Right cardiac atrium (tissue), 5 donors: ENCODE data around the gene RFX7. TPM values are rescaled to one million over a fixed set of nuclear protein-coding genes. Genes with fewer than 3 reads are reported as not detected.
"Not testable (repeated sequence)": the region's sequence is repeated elsewhere in the genome, so short reads cannot be mapped to it uniquely, and the experiment has no call there.

Experiments used
- ATAC-seq, 2 donors: fragments of 200-7000 bp; cut with Tn5 transposase; one replicate each; pipeline versions ENCODE4 v1.8.0 to v1.9.1; 2020; ENCODE audit warnings: moderate library complexity in 2 of 2, mild to moderate bottlenecking in 1 of 2
- DNase-seq, 3 donors: peaks; one replicate each; pipeline ENCODE4 v3.0.0-alpha.2; 2020
- H3K27ac ChIP-seq: one replicate; pipeline ENCODE4 v1.5.1; 2013; ENCODE audit warnings: mild to moderate bottlenecking, low read length, control low read depth, moderate library complexity
- H3K27me3 ChIP-seq: one replicate; pipeline ENCODE4 v1.6.1; 2013; ENCODE audit not compliant: control insufficient read depth, insufficient read depth
- H3K4me1 ChIP-seq: one replicate; pipeline ENCODE4 v1.6.1; 2013; ENCODE audit warnings: low read length; ENCODE audit not compliant: control insufficient read depth, insufficient read depth
- H3K4me3 ChIP-seq: one replicate; pipeline ENCODE4 v1.5.1; 2013; ENCODE audit warnings: low read length, control low read depth
- H3K9me3 ChIP-seq: one replicate; pipeline ENCODE4 v1.6.1; 2013; ENCODE audit warnings: low read length; ENCODE audit not compliant: control insufficient read depth
- WGBS: extraction: QIAGEN DNeasy Blood & Tissue Kit; methylation state at CpG from one replicate; pipeline ENCODE4 v1.1.7; 2013; 5-methylcytosine and 5-hydroxymethylcytosine counted together
- intact Hi-C, 4 donors: fragments of 100-400 bp; cut with DNase I; formaldehyde crosslinking; loops; one replicate each; pipeline versions ENCODE4 v1.11.0 to v1.14.0; 2022 to 2023
- long read RNA-seq, 4 donors: library from polyadenylated mRNA; unstranded; transcript quantifications; one replicate each; pipeline ENCODE4 v2.0.0, GENCODE V29; 2020 to 2021
- polyA plus RNA-seq: library from polyadenylated mRNA; stranded (reverse); fragments of 200-250 nt; gene quantifications from one replicate; pipeline ENCODE4 v1.2.3, GENCODE V29; 2013
- total RNA-seq, 4 donors: library from RNA; stranded (reverse); fragmentation: NEBNext Ultra II Directional; extraction: Animal tissue kit (Norgen Biotek cat#: 25700); gene quantifications; one replicate each; pipeline ENCODE4 v1.2.1, GENCODE V29; 2021
- donor health status: healthy with polysubstance abuse.
- donor health status: DM: no; HTN: yes; CAD: no.
- donor health status: DM: no; HTN: no; CAD: no.
- donor health status: DM: no; HTN: yes; CAD: no; lungs with severe emphysema.
- donor health status: DM: yes; HTN: yes; CAD: no.

RFX7 gene
- total RNA-seq (10 to 100 TPM in 1 of 4 donors, 1 to 10 TPM in 3; 7.1 to 10.1 (median 8.7) TPM), polyA plus RNA-seq (1.1 TPM)
- long read RNA-seq, donor 1, partial matches to known transcripts = 0 of 2 reads
- long read RNA-seq, donor 1, other reads (novel, unspliced or antisense) = 2 of 2 reads
- long read RNA-seq, donor 2 = 0 reads
- long read RNA-seq, donor 3, partial matches to known transcripts = 0 of 2 reads
- long read RNA-seq, donor 3, other reads (novel, unspliced or antisense) = 2 of 2 reads
- long read RNA-seq, donor 4, partial matches to known transcripts = 2 of 2 reads
- long read RNA-seq, donor 4, other reads (novel, unspliced or antisense) = 0 of 2 reads

DNA sequence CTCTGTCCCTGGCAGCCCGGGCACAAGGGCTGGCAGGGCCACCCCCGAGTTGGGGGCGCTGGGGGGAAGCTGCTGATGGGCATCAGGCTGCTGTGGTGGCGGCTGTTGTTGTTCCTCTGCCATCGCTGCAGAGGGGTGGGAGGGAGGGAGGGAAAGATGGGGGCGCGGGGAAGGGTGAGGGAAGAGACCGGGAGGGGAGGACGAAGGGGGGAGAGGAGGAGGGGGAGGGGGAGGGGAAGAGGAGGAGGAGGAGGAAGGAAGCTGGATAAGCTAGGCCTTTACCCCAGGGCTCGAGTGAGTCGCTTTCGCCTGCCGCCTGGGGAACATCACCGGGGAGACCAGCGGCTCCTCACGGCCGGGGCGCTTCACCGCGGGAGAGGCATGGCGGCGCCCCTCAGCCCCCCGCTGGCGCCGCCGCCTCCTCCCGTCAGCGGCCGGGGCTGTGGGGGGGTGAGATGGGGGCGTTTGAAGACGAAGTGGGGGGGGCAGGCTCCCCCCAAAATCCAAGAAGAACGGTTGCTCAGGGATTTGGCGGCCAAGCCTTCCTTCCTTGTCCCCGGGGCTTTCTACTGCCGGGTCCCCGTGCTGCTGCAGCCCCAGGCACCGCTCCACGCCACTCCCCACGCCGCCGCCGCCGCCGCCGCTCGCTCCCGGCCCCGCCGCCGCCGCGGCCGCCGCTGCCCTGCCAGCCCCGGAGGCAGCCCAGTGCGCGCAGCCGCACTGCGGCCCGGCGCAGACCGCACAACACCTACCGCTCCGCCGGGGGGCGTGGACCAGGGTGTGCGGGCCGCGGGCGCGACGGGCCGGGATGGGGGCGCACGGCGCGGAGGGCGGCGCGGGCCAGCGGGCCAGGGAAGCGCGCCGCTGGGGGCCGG is at the start of gene RFX7:
TSS of gene RFX7 (minus strand) at position 717 of the 875 bp plus-strand sequence. CDS start at position 123, 594 bp downstream.
- Histone ChIP-seq H3K4me3 (peak within 1 kb of the TSS; percentile 99), H3K27ac (peak within 1 kb of the TSS; percentile 89), H3K27me3 (no peaks in the 10 kb centered on the region), H3K4me1 (no peaks in the 10 kb centered on the region), H3K9me3 (no peaks in the 10 kb centered on the region)
- intact Hi-C loops = no loop called here
- DNase-seq (peak; percentile 80 to 93 (median 91)), ATAC-seq (peak; percentile 88 to 91)
- under 1% methylated on average over 85 of the region's 85 CpGs for WGBS

DNA sequence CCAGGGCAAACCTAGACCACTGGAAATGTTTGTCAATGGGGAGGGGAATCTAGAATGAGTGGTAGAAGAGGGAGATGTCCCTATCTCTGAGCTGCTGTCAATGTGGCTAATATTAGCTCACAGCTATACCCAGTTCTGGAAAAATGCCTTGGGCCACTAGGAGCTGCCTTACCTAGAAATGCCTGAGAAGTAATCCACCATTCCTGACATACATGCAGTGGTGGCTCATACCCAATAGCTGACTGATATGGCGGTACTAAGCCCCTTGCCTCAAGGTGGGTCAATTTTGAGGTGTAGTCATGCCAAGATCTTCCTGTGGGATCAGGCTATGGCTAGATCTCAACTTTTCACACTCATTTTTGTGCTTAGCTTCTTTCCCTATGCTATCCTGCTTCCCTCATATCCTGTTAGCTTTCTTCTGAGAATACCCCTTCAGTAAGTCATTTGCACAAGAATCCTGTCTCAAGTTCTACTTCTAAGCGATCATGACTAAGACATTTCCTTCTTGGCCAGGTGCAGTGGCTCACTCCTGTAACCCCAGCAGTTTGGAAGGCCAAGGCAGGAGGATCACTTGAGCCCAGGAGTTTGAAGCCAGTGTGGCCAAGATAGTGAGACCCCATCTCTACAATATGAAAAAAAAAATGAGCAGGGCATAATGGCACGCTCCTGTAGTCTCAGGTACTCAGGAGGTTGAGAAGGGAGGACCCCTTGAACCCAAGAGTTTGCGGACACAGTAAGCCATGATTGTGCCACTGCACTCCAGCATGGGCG is 49.1 kb upstream of the RFX7 start:
- no peak overlapping the region for H3K27ac ChIP-seq
- no peak for ATAC-seq
- H3K9me3 ChIP-seq = no peaks in the 10 kb centered on the region
- no peak for DNase-seq
- no peaks in the 10 kb centered on the region for H3K27me3 ChIP-seq
- H3K4me3 ChIP-seq = no peak overlapping the region
- intact Hi-C loops = no loop called here
- 95% methylated on average over 5 of the region's 5 CpGs for WGBS
- H3K4me1 ChIP-seq = no peaks in the 10 kb centered on the region

DNA sequence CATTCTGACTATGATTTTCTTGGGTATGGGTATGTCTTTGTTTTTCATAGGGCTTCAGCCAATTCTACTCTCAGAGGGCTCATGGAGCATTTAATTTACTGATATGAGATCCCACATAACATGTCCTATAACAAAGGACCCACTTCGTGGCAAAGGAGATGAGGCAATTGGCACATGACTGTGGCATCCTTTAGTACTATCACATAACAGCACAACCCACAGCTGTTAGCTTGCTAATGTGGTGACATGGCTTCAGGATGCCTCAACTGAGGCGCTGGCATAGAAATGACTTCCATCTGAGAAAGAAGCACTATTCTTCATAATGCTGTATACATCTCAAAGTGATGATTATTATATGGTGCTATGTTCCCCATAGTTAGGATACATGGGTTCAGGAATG is 48.1 kb upstream of the RFX7 start:
- no peaks in the 10 kb centered on the region for H3K27me3 ChIP-seq
- DNase-seq (no peak), ATAC-seq (no peak)
- H3K27ac ChIP-seq = no peak overlapping the region
- no peaks in the 10 kb centered on the region for H3K9me3 ChIP-seq
- intact Hi-C loops = no loop called here
- H3K4me3 ChIP-seq = no peak overlapping the region
- H3K4me1 ChIP-seq = no peaks in the 10 kb centered on the region
- WGBS = 89% methylated on average over 2 of the region's 2 CpGs

DNA sequence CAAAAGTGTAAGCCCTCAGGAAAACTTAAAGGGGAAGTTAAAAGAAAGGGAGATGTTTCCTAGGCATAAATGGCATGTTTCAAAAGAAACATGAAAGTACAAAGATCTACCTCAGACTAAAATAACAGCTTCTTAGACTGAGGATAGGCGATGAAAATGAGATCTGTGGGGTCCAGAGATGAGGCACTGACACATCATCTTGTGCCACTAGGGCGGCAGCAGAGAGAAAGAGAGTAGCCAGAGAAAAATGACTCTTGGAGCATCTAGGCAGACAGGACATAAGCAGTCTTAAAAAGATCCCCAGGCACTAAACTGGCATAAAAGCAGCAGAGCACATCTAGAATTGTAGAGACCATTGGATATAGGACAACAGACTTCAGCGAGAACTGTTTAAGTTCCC is 42.5 kb upstream of the RFX7 start:
- WGBS = 77% methylated on average over 3 of the region's 3 CpGs
- intact Hi-C loops = no loop called here
- ATAC-seq (no peak), DNase-seq (no peak)
- Histone ChIP-seq H3K4me1 (no peaks in the 10 kb centered on the region), H3K4me3 (no peak overlapping the region), H3K27me3 (no peaks in the 10 kb centered on the region), H3K27ac (no peak overlapping the region), H3K9me3 (no peaks in the 10 kb centered on the region)

DNA sequence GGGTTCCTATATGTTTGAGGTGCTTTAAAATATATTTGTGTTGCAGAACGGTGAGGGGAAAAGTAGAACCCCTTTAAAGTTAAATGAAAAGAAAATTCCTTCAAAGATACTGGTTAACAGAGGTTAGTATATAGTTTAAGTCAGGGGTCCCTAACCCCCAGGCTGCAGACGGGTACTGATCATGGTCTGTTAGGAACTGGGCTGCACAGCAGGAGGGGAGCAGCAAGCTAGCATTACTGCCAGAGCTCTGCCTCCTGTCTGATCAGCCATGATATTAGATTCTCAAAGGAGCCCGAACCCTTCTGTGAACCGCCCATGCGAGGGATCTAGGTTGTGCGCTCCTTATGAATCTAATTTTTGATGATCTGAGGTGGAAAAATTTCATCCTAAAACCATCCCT is 37.5 kb upstream of the RFX7 start:
- intact Hi-C loops = no loop called here
- no peak for DNase-seq
- no peak overlapping the region for H3K27ac ChIP-seq
- WGBS = 71% methylated on average over 6 of the region's 6 CpGs
- ATAC-seq = no peak
- H3K27me3 ChIP-seq = no peaks in the 10 kb centered on the region
- H3K9me3 ChIP-seq = no peaks in the 10 kb centered on the region
- no peak overlapping the region for H3K4me3 ChIP-seq
- H3K4me1 ChIP-seq = no peaks in the 10 kb centered on the region

DNA sequence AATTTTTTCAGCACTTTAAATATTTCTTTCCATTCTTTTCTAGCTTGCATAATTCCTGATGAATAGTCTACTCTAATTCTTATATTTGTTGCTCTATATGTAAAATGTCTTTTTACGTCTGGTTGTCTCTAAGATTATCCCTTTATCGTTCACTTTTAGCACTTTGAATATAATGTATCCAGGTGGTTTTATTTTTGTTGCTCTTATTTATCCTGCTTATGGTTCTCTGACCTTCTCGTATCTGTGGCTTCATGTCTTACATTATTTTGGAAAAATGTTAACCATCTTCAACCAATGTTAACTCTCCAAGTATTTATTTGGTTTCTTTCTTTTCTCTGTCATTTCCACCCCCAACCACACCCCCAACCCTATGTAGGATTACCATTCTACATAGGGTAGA is 30.0 kb upstream of the RFX7 start:
- ATAC-seq = no peak
- Histone ChIP-seq H3K4me1 (no peaks in the 10 kb centered on the region), H3K27me3 (no peaks in the 10 kb centered on the region), H3K9me3 (no peaks in the 10 kb centered on the region), H3K27ac (no peak overlapping the region), H3K4me3 (no peak overlapping the region)
- intact Hi-C loops = no loop called here
- WGBS = 90% methylated on average over 3 of the region's 3 CpGs
- DNase-seq = no peak

DNA sequence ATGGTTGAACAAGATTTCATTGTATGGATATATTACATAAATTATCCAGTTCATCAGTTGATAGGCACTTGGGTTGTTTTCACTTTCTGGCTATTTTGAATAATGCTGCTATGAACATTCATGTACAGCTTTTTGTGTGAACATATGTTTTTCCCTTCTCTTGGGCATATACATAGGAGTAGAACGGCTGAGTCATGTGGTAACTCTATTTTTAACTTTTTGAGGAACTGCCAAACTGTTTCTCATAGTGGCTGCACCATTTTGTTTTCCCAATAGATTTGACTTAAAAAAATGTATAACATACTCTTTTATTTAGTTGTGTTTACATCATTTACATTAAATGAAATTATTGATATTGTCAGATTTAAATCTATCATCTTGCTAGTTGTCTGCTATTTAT is 28.8 kb upstream of the RFX7 start:
- no peaks in the 10 kb centered on the region for H3K9me3 ChIP-seq
- no peaks in the 10 kb centered on the region for H3K27me3 ChIP-seq
- 27% methylated on average over 1 of the region's 1 CpG for WGBS
- no peak overlapping the region for H3K27ac ChIP-seq
- ATAC-seq (no peak), DNase-seq (no peak)
- H3K4me1 ChIP-seq = no peaks in the 10 kb centered on the region
- intact Hi-C loops = no loop called here
- no peak overlapping the region for H3K4me3 ChIP-seq

DNA sequence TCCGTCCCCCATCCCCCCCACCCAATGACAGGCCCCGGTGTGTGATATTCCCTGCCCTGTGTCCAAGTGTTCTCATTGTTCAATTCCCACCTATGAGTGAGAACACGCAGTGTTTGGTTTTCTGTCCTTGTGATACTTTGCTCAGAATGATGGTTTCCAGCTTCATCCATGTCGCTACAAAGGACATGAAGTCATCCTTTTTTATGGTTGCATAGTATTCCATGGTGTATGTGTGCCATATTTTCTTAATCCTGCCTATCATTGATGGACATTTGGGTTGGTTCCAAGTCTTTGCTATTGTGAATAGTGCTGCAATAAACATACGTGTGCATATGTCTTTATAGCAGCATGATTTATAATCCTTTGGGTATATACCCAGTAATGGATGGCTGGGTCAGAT is 22.8 kb upstream of the RFX7 start:
- DNase-seq, H3K4me1 ChIP-seq, ATAC-seq, intact Hi-C loops, H3K9me3 ChIP-seq, H3K27ac ChIP-seq, H3K4me3 ChIP-seq, H3K27me3 ChIP-seq: not testable (repeated sequence)
- WGBS = 90% methylated on average over 5 of the region's 5 CpGs

DNA sequence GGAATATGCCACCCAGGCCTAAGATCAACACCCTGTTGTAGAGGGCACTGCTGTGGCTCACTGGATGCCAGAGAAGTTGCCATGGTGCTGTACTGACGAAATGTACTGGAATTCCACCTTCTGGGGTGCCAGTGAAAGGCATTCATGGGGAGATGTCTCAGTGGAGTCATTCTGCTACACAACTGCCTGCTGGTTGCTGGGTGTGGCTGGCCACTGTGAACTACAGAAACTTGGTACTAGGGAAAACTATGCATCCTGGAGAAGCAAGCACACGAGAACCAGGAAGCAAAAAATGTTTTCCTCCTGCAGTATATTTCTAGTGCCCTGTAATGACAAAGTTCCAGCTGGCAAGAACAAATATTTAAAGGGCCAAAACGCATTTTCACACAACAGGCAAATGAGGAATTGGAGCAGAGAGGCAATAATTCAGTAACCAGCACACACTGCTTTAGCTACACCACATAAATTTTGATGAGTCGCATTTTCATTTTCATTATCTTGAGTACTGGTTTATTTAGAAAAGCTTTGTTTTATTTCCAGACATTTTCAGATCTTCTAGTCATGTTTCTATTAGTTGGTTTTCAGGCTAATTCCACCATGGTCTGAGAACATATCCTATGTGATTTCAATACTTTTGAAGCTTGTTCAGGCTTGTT is 18.3 kb upstream of the RFX7 start:
- WGBS = 65% methylated on average over 4 of the region's 4 CpGs
- intact Hi-C loops = no loop called here
- Histone ChIP-seq H3K27me3 (no peaks in the 10 kb centered on the region), H3K9me3 (no peaks in the 10 kb centered on the region), H3K4me1 (no peaks in the 10 kb centered on the region), H3K4me3 (no peak overlapping the region), H3K27ac (no peak overlapping the region)
- ATAC-seq = no peak
- DNase-seq = no peak

DNA sequence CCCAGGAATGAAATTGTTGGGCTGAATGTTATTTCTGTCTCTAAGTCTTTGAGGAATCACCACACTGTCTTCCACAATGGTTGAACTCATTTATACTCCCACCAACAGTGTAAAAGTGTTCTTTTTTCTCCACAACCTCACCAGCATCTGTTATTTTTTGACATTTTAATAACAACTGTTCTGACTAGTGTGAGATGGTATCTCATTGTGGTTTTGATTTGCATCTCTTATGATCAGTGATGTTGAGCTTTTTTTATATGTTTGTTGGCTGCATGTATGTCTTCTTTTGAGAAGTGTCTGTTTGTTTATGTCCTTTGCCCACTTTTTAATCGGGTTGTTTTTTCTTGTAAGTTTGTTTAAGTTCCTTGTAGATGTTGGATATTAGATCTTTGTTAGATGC is 13.6 kb upstream of the RFX7 start:
- intact Hi-C loops, H3K27me3 ChIP-seq, H3K4me3 ChIP-seq, H3K27ac ChIP-seq, ATAC-seq, H3K9me3 ChIP-seq, H3K4me1 ChIP-seq, DNase-seq: not testable (repeated sequence)
- WGBS = 94% methylated on average over 1 of the region's 1 CpG
